ENCODE results near the gene RALGDS. TPM values are rescaled to one million over a fixed set of nuclear protein-coding genes. Genes with fewer than 3 reads are reported as not detected.

The RALGDS gene
- total and polyA plus RNA-seq, 2 of the 13 experiments (the other 11 are each of a cell fraction or from before 2014, with no cell fraction given) = 12.9 to 25.5 TPM

- TF ChIP-seq ZBTB46 (CRISPR knock-in tag; IDR thresholded peaks at IDR 0.05; ENCODE audit: borderline replicate concordance) (0 out of 2 replicates have a peak, but pooled peaks have one; percentile 43), ZNF121 (CRISPR knock-in tag; IDR thresholded peaks at IDR 0.05) (peak; percentile 48; the same call in 1 of the 2 replicates), HOXA5 (CRISPR knock-in tag; IDR thresholded peaks at IDR 0.05) (0 out of 2 replicates have a peak, but pooled peaks have one; percentile 43), BCLAF1 (IDR thresholded peaks at IDR 0.05) (no peak), HNRNPK (IDR thresholded peaks at IDR 0.05; ENCODE audit: low read depth, low read length, poor library complexity, severe bottlenecking) (peak; percentile 66), TBX3 (IDR thresholded peaks at IDR 0.05; ENCODE audit: borderline replicate concordance) (peak; percentile 55; the same call in 1 of the 2 replicates), GABPB1 (CRISPR knock-in tag; IDR thresholded peaks at IDR 0.05) (peak; percentile 81), HMG20B (CRISPR knock-in tag; conservative IDR thresholded peaks at IDR 0.05) (no peak), YEATS2 (CRISPR knock-in tag; IDR thresholded peaks at IDR 0.05; ENCODE audit: borderline replicate concordance) (peak; percentile 53; the same call in 1 of the 2 replicates), HNRNPUL1 (IDR thresholded peaks at IDR 0.05; ENCODE audit: low read depth, low read length) (no peak)
- TF ChIP-seq, protein P1, sequence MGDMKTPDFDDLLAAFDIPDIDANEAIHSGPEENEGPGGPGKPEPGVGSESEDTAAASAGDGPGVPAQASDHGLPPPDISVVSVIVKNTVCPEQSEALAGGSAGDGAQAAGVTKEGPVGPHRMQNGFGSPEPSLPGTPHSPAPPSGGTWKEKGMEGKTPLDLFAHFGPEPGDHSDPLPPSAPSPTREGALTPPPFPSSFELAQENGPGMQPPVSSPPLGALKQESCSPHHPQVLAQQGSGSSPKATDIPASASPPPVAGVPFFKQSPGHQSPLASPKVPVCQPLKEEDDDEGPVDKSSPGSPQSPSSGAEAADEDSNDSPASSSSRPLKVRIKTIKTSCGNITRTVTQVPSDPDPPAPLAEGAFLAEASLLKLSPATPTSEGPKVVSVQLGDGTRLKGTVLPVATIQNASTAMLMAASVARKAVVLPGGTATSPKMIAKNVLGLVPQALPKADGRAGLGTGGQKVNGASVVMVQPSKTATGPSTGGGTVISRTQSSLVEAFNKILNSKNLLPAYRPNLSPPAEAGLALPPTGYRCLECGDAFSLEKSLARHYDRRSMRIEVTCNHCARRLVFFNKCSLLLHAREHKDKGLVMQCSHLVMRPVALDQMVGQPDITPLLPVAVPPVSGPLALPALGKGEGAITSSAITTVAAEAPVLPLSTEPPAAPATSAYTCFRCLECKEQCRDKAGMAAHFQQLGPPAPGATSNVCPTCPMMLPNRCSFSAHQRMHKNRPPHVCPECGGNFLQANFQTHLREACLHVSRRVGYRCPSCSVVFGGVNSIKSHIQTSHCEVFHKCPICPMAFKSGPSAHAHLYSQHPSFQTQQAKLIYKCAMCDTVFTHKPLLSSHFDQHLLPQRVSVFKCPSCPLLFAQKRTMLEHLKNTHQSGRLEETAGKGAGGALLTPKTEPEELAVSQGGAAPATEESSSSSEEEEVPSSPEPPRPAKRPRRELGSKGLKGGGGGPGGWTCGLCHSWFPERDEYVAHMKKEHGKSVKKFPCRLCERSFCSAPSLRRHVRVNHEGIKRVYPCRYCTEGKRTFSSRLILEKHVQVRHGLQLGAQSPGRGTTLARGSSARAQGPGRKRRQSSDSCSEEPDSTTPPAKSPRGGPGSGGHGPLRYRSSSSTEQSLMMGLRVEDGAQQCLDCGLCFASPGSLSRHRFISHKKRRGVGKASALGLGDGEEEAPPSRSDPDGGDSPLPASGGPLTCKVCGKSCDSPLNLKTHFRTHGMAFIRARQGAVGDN (CRISPR knock-in tag; IDR thresholded peaks at IDR 0.05) = peak; percentile 95
- TF ChIP-seq, protein P2, sequence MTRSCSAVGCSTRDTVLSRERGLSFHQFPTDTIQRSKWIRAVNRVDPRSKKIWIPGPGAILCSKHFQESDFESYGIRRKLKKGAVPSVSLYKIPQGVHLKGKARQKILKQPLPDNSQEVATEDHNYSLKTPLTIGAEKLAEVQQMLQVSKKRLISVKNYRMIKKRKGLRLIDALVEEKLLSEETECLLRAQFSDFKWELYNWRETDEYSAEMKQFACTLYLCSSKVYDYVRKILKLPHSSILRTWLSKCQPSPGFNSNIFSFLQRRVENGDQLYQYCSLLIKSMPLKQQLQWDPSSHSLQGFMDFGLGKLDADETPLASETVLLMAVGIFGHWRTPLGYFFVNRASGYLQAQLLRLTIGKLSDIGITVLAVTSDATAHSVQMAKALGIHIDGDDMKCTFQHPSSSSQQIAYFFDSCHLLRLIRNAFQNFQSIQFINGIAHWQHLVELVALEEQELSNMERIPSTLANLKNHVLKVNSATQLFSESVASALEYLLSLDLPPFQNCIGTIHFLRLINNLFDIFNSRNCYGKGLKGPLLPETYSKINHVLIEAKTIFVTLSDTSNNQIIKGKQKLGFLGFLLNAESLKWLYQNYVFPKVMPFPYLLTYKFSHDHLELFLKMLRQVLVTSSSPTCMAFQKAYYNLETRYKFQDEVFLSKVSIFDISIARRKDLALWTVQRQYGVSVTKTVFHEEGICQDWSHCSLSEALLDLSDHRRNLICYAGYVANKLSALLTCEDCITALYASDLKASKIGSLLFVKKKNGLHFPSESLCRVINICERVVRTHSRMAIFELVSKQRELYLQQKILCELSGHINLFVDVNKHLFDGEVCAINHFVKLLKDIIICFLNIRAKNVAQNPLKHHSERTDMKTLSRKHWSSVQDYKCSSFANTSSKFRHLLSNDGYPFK (CRISPR knock-in tag; IDR thresholded peaks at IDR 0.05; ENCODE audit: borderline replicate concordance) = peak; percentile 44; the same call in 1 of the 2 replicates
- TF ChIP-seq, protein P3, sequence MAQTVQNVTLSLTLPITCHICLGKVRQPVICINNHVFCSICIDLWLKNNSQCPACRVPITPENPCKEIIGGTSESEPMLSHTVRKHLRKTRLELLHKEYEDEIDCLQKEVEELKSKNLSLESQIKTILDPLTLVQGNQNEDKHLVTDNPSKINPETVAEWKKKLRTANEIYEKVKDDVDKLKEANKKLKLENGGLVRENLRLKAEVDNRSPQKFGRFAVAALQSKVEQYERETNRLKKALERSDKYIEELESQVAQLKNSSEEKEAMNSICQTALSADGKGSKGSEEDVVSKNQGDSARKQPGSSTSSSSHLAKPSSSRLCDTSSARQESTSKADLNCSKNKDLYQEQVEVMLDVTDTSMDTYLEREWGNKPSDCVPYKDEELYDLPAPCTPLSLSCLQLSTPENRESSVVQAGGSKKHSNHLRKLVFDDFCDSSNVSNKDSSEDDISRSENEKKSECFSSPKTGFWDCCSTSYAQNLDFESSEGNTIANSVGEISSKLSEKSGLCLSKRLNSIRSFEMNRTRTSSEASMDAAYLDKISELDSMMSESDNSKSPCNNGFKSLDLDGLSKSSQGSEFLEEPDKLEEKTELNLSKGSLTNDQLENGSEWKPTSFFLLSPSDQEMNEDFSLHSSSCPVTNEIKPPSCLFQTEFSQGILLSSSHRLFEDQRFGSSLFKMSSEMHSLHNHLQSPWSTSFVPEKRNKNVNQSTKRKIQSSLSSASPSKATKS (CRISPR knock-in tag; IDR thresholded peaks at IDR 0.05) = no peak
Measured at GRCh38 chr9:133144142-133144903, 23.3 kb upstream of the RALGDS start (continued).
